ENCODE measurements around the gene ATP2C1. TPM values are rescaled to one million over a fixed set of nuclear protein-coding genes. Genes with fewer than 3 reads are reported as not detected.

The ATP2C1 gene
- total RNA-seq, 3 donors from 2014 or later, result 54.9 to 61.6 (median 56.9) TPM

DNA sequence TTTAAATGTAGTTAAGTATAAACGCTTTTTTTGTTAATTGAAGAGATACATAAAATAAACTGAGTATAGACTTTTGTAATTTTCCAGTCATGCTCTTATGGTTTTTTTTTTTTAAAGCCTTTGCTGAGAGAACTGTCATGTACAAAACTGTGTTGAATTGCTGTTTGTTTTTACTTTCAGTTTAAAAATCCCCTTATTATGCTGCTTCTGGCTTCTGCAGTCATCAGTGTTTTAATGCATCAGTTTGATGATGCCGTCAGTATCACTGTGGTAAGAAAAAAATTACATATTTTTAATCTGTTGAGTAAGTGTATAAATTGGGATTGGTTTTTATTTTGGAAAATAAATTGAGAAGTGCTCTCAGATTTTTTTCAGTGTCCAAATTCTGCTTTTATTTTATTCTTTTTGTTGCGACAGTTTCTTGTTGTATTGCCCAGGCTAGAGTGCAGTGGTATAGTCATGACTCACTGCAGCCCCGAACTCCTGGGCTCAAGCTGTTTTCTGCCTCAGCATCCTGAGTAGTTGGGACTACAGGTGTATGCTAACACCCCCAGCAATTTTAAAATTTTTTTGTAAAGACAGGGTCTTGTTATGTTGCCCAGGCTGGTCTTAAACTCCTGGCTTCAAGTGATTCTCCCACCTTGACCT lies 40.7 kb downstream of the ATP2C1 start:
- Histone ChIP-seq H3K4me1 (ENCODE audit: low read depth) (no peaks in the 10 kb centered on the region), H3K9me3 (no peaks in the 10 kb centered on the region), H3K4me3 (no peak overlapping the region), H3K36me3 (ENCODE audit: low read depth) (no peaks in the 10 kb centered on the region)
- intact Hi-C loops (cut with DNase I, micrococcal nuclease), result no loop called here
- no peak for DNase-seq
- TF ChIP-seq, protein P1, sequence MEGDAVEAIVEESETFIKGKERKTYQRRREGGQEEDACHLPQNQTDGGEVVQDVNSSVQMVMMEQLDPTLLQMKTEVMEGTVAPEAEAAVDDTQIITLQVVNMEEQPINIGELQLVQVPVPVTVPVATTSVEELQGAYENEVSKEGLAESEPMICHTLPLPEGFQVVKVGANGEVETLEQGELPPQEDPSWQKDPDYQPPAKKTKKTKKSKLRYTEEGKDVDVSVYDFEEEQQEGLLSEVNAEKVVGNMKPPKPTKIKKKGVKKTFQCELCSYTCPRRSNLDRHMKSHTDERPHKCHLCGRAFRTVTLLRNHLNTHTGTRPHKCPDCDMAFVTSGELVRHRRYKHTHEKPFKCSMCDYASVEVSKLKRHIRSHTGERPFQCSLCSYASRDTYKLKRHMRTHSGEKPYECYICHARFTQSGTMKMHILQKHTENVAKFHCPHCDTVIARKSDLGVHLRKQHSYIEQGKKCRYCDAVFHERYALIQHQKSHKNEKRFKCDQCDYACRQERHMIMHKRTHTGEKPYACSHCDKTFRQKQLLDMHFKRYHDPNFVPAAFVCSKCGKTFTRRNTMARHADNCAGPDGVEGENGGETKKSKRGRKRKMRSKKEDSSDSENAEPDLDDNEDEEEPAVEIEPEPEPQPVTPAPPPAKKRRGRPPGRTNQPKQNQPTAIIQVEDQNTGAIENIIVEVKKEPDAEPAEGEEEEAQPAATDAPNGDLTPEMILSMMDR (IDR thresholded peaks at IDR 0.05), result no peak
- no peak for ATAC-seq

DNA sequence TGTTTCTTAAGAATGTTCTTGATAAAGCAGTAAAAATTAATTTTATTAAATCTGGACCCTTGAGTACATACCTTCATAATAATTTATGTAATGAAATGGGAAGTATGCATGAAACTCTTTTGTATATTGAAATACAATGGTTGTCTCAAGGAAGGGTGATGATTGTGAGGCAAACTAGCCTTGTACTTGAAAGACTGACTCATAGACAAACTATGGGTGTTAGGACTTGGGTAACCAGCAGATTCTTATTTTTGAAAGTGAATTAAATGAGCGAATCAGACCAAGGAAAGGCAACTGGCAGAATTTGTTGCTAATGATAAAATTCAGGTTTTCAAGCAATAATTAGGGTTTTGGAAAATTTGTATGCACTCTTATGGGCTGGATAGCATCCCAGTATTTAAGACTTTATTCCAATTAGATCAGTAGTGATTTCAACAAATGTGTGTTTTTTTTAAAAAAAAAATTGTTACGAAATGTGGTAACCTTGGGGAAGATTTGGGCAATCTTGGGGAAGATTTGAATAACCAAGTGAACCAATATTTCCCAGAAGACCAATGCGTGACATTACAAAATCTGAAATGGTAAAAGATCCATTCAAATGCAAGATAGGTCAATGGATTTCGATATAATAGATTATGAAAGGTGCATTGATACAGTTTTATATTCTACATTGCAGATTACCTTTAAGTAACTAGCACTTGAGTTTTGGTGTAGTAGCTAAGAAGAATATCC lies 42.0 kb downstream of the ATP2C1 start:
- DNase-seq, result no peak
- no peaks in the 10 kb centered on the region for H3K4me1 ChIP-seq (ENCODE audit: low read depth)
- no peak for ATAC-seq
- intact Hi-C loops (cut with DNase I, micrococcal nuclease), result no loop called here
- no peaks in the 10 kb centered on the region for H3K9me3 ChIP-seq
- H3K36me3 ChIP-seq (ENCODE audit: low read depth), result no peaks in the 10 kb centered on the region
- TF ChIP-seq, protein P1 (IDR thresholded peaks at IDR 0.05), result no peak
- H3K4me3 ChIP-seq, result no peak overlapping the region

DNA sequence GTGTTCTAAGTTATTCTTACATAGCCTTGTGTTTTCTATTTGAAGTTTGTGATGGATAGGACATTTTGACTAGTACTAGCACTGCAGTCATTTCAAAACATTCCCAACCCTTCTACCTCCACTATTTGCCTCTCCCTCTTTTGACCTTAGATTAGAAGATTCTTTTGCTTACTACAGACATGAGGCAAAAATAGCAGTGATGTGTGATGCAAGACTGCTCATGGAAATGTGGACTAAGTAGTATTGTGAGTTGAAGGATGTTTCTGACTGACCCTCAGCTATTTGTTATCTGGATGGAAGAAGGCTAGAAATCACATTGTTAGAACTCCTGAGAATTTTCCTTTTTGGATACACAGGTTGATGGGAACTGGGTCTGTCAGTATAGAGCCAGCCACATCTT lies 45.9 kb downstream of the ATP2C1 start:
- H3K9me3 ChIP-seq, result no peaks in the 10 kb centered on the region
- ATAC-seq (no peak), DNase-seq (no peak)
- H3K36me3 ChIP-seq (ENCODE audit: low read depth), result no peaks in the 10 kb centered on the region
- H3K4me1 ChIP-seq (ENCODE audit: low read depth), result no peaks in the 10 kb centered on the region
- TF ChIP-seq, protein P1 (IDR thresholded peaks at IDR 0.05), result no peak
- intact Hi-C loops (cut with DNase I, micrococcal nuclease), result no loop called here
- no peak overlapping the region for H3K4me3 ChIP-seq

DNA sequence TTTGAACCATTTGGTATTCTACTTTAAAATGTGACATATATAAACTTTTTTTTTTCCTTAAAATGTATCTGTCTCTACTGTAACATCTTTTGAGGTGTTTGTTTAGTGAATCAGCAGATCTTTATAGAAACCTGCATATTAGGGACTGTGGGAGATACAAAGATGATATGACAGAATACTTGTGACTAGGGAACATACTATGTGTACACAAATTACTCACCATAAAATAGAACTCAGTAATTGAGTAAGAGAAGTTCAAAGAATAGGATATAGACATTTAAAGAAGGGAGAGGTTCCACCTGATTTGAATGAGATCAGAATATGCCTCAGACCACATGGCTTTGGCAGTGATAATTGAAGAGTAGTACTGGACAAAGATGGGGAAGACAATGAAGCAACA lies 47.9 kb downstream of the ATP2C1 start:
- TF ChIP-seq, protein P1 (IDR thresholded peaks at IDR 0.05), result no peak
- Histone ChIP-seq H3K9me3 (no peaks in the 10 kb centered on the region), H3K4me1 (ENCODE audit: low read depth) (no peaks in the 10 kb centered on the region), H3K4me3 (no peak overlapping the region), H3K36me3 (ENCODE audit: low read depth) (no peaks in the 10 kb centered on the region)
- intact Hi-C loops (cut with DNase I, micrococcal nuclease), result no loop called here
- DNase-seq, result no peak
- no peak for ATAC-seq

DNA sequence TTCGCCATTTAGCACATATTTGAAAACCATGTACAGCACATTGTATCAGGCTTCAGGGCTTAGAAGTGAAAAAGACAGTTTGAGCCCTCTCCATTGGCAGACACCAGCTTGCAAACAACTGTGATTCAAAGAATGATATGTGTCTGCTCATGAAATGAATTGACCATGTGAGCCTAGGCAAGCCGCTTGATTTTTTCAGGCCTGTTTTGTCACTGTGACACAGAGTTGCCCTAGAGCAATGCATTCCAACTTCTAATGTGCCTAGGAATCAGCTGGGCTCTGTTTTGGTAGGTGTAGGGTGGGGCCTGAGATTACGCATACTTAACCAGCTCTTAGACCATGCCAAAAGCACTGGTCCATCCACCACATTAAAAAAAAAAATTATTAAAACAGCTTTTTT lies 53.0 kb downstream of the ATP2C1 start:
- Histone ChIP-seq H3K36me3 (ENCODE audit: low read depth) (no peaks in the 10 kb centered on the region), H3K9me3 (no peaks in the 10 kb centered on the region), H3K4me1 (ENCODE audit: low read depth) (no peaks in the 10 kb centered on the region), H3K4me3 (no peak overlapping the region)
- TF ChIP-seq, protein P1 (IDR thresholded peaks at IDR 0.05), result no peak
- DNase-seq (no peak), ATAC-seq (no peak)
- intact Hi-C loops (cut with DNase I, micrococcal nuclease), result no loop called here
